H9 (cell line): ENCODE results near the gene PTPN3. TPM values are rescaled to one million over a fixed set of nuclear protein-coding genes. Genes with fewer than 3 reads are reported as not detected.

Experiments used
- DNase-seq: peaks from one replicate; pipeline ENCODE4 v3.0.0-alpha.2; 2017
- H2AFZ ChIP-seq: one replicate; pipeline ENCODE4 v1.6.1; 2013; ENCODE audit warnings: mild to moderate bottlenecking, low read length, control low read depth, moderate library complexity
- H2AK5ac ChIP-seq: 2 replicates; pipeline ENCODE4 v1.6.1; 2013; ENCODE audit warnings: low read length, control low read depth, mixed read lengths; ENCODE audit not compliant: insufficient read length
- H2BK120ac ChIP-seq: one replicate; pipeline ENCODE4 v1.6.1; 2013; ENCODE audit warnings: low read depth, mild to moderate bottlenecking, low read length, control low read depth, inconsistent platforms; ENCODE audit not compliant: poor library complexity, severe bottlenecking
- H2BK12ac ChIP-seq: 2 replicates; pipeline ENCODE4 v1.6.1; 2013; ENCODE audit warnings: low read length, control low read depth, mixed read lengths, low read depth; ENCODE audit not compliant: insufficient read length
- H2BK15ac ChIP-seq: 2 replicates; pipeline ENCODE4 v1.6.1; 2013; ENCODE audit warnings: low read depth, low read length, control low read depth
- H2BK20ac ChIP-seq: one replicate; pipeline ENCODE4 v1.6.1; 2013; ENCODE audit warnings: low read depth, mild to moderate bottlenecking, low read length, control low read depth, inconsistent platforms; ENCODE audit not compliant: poor library complexity, severe bottlenecking
- H2BK5ac ChIP-seq: 2 replicates; pipeline ENCODE4 v1.6.1; 2013; ENCODE audit warnings: low read length, control low read depth, mixed read lengths; ENCODE audit not compliant: insufficient read length
- H3K14ac ChIP-seq: 2 replicates; pipeline ENCODE4 v1.6.1; 2013; ENCODE audit warnings: low read length, control low read depth; ENCODE audit not compliant: insufficient read depth
- H3K18ac ChIP-seq: 2 replicates; pipeline ENCODE4 v1.6.1; 2013; ENCODE audit warnings: low read depth, mild to moderate bottlenecking, mixed read lengths, low read length, control low read depth; ENCODE audit not compliant: insufficient read length
- H3K23ac ChIP-seq: 2 replicates; pipeline ENCODE4 v1.6.1; 2013; ENCODE audit warnings: low read length, control low read depth, mixed read lengths, low read depth; ENCODE audit not compliant: insufficient read length
- H3K23me2 ChIP-seq: 2 replicates; pipeline ENCODE4 v1.6.1; 2013; ENCODE audit warnings: low read depth, mild to moderate bottlenecking, mixed read lengths, low read length, control low read depth; ENCODE audit not compliant: insufficient read length, poor library complexity, severe bottlenecking
- H3K27ac ChIP-seq: 2 replicates; pipeline ENCODE4 v1.5.1; 2013; ENCODE audit warnings: low read length, control low read depth, mixed read lengths, low read depth; ENCODE audit not compliant: insufficient read length
- H3K27me3 ChIP-seq: 2 replicates; pipeline ENCODE4 v1.6.1; 2013; ENCODE audit warnings: low read length, control low read depth, inconsistent platforms; ENCODE audit not compliant: insufficient read depth
- H3K4ac ChIP-seq: 2 replicates; pipeline ENCODE4 v1.6.1; 2013; ENCODE audit warnings: low read depth, mild to moderate bottlenecking, control low read depth, inconsistent platforms, low read length, moderate library complexity
- H3K4me1 ChIP-seq: 2 replicates; pipeline ENCODE4 v1.6.1; 2013; ENCODE audit warnings: low read length, control low read depth, inconsistent platforms; ENCODE audit not compliant: insufficient read depth
- H3K4me2 ChIP-seq: 2 replicates; pipeline ENCODE4 v1.6.1; 2013; ENCODE audit warnings: low read length, control low read depth, mixed read lengths; ENCODE audit not compliant: insufficient read length, insufficient read depth
- H3K56ac ChIP-seq: 2 replicates; pipeline ENCODE4 v1.6.1; 2013; ENCODE audit warnings: low read depth, mild to moderate bottlenecking, mixed read lengths, low read length, control low read depth; ENCODE audit not compliant: insufficient read length
- H3K79me1 ChIP-seq: 2 replicates; pipeline ENCODE4 v1.6.1; 2013; ENCODE audit warnings: low read depth, mild to moderate bottlenecking, moderate library complexity, low read length, control low read depth, inconsistent platforms; ENCODE audit not compliant: insufficient read depth, poor library complexity, severe bottlenecking
- H3K79me2 ChIP-seq: 2 replicates; pipeline ENCODE4 v1.6.1; 2013; ENCODE audit warnings: low read length, control low read depth, inconsistent platforms; ENCODE audit not compliant: insufficient read depth
- H3K9ac ChIP-seq: 2 replicates; pipeline ENCODE4 v1.6.1; 2013; ENCODE audit warnings: low read length, control low read depth, mixed read lengths; ENCODE audit not compliant: insufficient read length; ENCODE audit errors: extremely low read depth
- H3K9me3 ChIP-seq: one replicate; pipeline ENCODE4 v1.6.1; 2013; ENCODE audit warnings: low read depth, low read length, inconsistent platforms; ENCODE audit not compliant: control insufficient read depth
- H3T11ph ChIP-seq: one replicate; pipeline ENCODE4 v1.6.1; 2013; ENCODE audit warnings: mild to moderate bottlenecking, low read length, control low read depth, inconsistent platforms
- H4K20me1 ChIP-seq: one replicate; pipeline ENCODE4 v1.6.1; 2013; ENCODE audit not compliant: control insufficient read depth, insufficient read length, insufficient read depth
- H4K5ac ChIP-seq: 2 replicates; pipeline ENCODE4 v1.6.1; 2013; ENCODE audit warnings: low read depth, mild to moderate bottlenecking, mixed read lengths, low read length, control low read depth; ENCODE audit not compliant: insufficient read length
- H4K8ac ChIP-seq: replicated peaks from 2 replicates; pipeline ENCODE4 v1.6.1; 2013; ENCODE audit warnings: low read length, control low read depth, mixed read lengths, low read depth; ENCODE audit not compliant: insufficient read length
- H4K91ac ChIP-seq: 2 replicates; pipeline ENCODE4 v1.6.1; 2013; ENCODE audit warnings: low read depth, mild to moderate bottlenecking, moderate library complexity, mixed read lengths, low read length, control low read depth; ENCODE audit not compliant: insufficient read length
- H3K27ac Mint-ChIP-seq, 3 experiments: 2 replicates in 2 of 3; 3 replicates in 1 of 3; pipeline ENCODE4 v1.8.0; 2020 to 2021; ENCODE audit warnings: mixed read lengths in 3 of 3, mild to moderate bottlenecking in 1 of 3, moderate library complexity in 1 of 3
- H3K27me3 Mint-ChIP-seq: 2 replicates; pipeline ENCODE4 v1.8.0; 2021; ENCODE audit warnings: low read depth, mild to moderate bottlenecking, moderate library complexity, mixed read lengths
- H3K36me3 Mint-ChIP-seq, 3 experiments: 2 replicates in 2 of 3; 3 replicates in 1 of 3; pipeline ENCODE4 v1.8.0; 2020 to 2021; ENCODE audit warnings: low read depth in 3 of 3, mixed read lengths in 3 of 3; ENCODE audit not compliant: insufficient read depth in 1 of 3
- H3K4me1 Mint-ChIP-seq, 2 experiments: 2 replicates each; pipeline ENCODE4 v1.8.0; 2020; ENCODE audit warnings: mixed read lengths in 2 of 2
- H3K4me3 Mint-ChIP-seq, 2 experiments: 2 replicates in 1 of 2; 3 replicates in 1 of 2; pipeline ENCODE4 v1.8.0; 2020 to 2021; ENCODE audit warnings: mild to moderate bottlenecking in 2 of 2, mixed read lengths in 2 of 2, moderate library complexity in 1 of 2
- H3K9me3 Mint-ChIP-seq, 2 experiments: 2 replicates in 1 of 2; 3 replicates in 1 of 2; pipeline ENCODE4 v1.8.0; 2020; ENCODE audit warnings: mild to moderate bottlenecking in 2 of 2, mixed read lengths in 2 of 2, moderate library complexity in 1 of 2
- CTCF ChIP-seq: fragments of 200-600 bp; sonication (generic); conservative IDR thresholded peaks from 3 replicates; pipeline ENCODE4 v1.8.0; 2021; ENCODE audit warnings: antibody characterized with exemption, mild to moderate bottlenecking
- WGBS: extraction: QIAGEN DNeasy Blood & Tissue Kit; methylation state at CpG from one replicate; pipeline ENCODE4 v1.1.7; 2013; ENCODE audit warnings: missing lambda C conversion rate, low lambda C conversion rate, mixed read lengths; ENCODE audit not compliant: insufficient read length; ENCODE audit errors: extremely low coverage; 5-methylcytosine and 5-hydroxymethylcytosine counted together
- total RNA-seq: library from RNA; stranded (reverse); gene quantifications from 2 replicates; pipeline ENCODE4 v1.2.1, GENCODE V29; 2021

The PTPN3 gene
- total RNA-seq, 1 experiment from 2014 or later: 2.6 TPM

GRCh38 chr9:109478665-109479380 is 19.3 kb downstream of the PTPN3 start:
- no peak for DNase-seq
- no peak overlapping the region for H3K4me2 ChIP-seq
- H3K9me3 ChIP-seq: no peaks in the 10 kb centered on the region
- H3K4ac ChIP-seq: no peak overlapping the region
- no peak overlapping the region for H4K8ac ChIP-seq
- H4K91ac ChIP-seq: no peak overlapping the region
- no peak overlapping the region for H4K5ac ChIP-seq
- H3K79me2 ChIP-seq: no peaks in the 10 kb centered on the region
- no peak for TF ChIP-seq CTCF
- no peak overlapping the region for H2BK20ac ChIP-seq
- no peak overlapping the region for H2AK5ac ChIP-seq
- no peak overlapping the region for H3K18ac ChIP-seq
- H3K9me3 Mint-ChIP-seq: no peaks in the 10 kb centered on the region
- no peak overlapping the region for H3K27ac ChIP-seq
- no peak overlapping the region for H2AFZ ChIP-seq
- peaks cover 0 to 6% of the 10 kb centered on the region in 2 experiments; a peak in 1 of 4 replicates for H3K4me1 Mint-ChIP-seq
- H3T11ph ChIP-seq: no peak overlapping the region
- no peaks in the 10 kb centered on the region for H3K4me1 ChIP-seq
- H3K27me3 Mint-ChIP-seq: no peaks in the 10 kb centered on the region; the same call in 1 of the 2 replicates
- H2BK12ac ChIP-seq: no peak overlapping the region
- no CpG with 5 or more reads among the region's 10 CpGs for WGBS
- H3K9ac ChIP-seq: no peak overlapping the region
- no peak overlapping the region for H2BK5ac ChIP-seq
- no peaks in the 10 kb centered on the region for H3K23me2 ChIP-seq
- no peaks in the 10 kb centered on the region for H3K36me3 Mint-ChIP-seq
- no peaks in the 10 kb centered on the region for H4K20me1 ChIP-seq
- no peak overlapping the region for H2BK15ac ChIP-seq
- H3K4me3 Mint-ChIP-seq: no peak overlapping the region
- H3K27ac Mint-ChIP-seq: no peak overlapping the region
- no peak overlapping the region for H3K23ac ChIP-seq
- H3K27me3 ChIP-seq: no peaks in the 10 kb centered on the region
- no peaks in the 10 kb centered on the region for H3K79me1 ChIP-seq
- H3K56ac ChIP-seq: no peak overlapping the region
- no peak overlapping the region for H2BK120ac ChIP-seq
- no peak overlapping the region for H3K14ac ChIP-seq
